ENCODE measurements around the gene NUP107. TPM values are rescaled to one million over a fixed set of nuclear protein-coding genes. Genes with fewer than 3 reads are reported as not detected.

The NUP107 gene
- total RNA-seq, 1 experiment from 2014 or later, result 106 TPM

GRCh38 chr12:68788554-68789143, 101.9 kb downstream of the NUP107 start:
- POLR2A ChIA-PET (ENCODE audit: unreplicated experiment), result no interaction called here
- Histone ChIP-seq H3K36me3 (ENCODE audit: low read depth, low read length) (no peaks in the 10 kb centered on the region), H3K27ac (ENCODE audit: low read length) (no peak overlapping the region), H4K20me1 (ENCODE audit: low read length) (no peaks in the 10 kb centered on the region), H3K9ac (ENCODE audit: low read length) (no peak overlapping the region), H3K9me2 (replicated peaks; ENCODE audit: low read length) (no peaks in the 10 kb centered on the region), H3F3A (ENCODE audit: low read length, unreplicated experiment) (no peaks in the 10 kb centered on the region), H3K9me3 (ENCODE audit: low read length) (no peaks in the 10 kb centered on the region), H3K27me3 (ENCODE audit: low read length) (no peaks in the 10 kb centered on the region), H3K4me2 (ENCODE audit: low read length) (no peak overlapping the region), H2AFZ (ENCODE audit: low read length) (no peak overlapping the region), H3K79me2 (ENCODE audit: low read length) (no peaks in the 10 kb centered on the region), H3K4me1 (ENCODE audit: insufficient read depth, low read length) (no peaks in the 10 kb centered on the region), H3K4me3 (ENCODE audit: low read length) (no peak overlapping the region)
- no TSS peak for BruUV-seq (replicated peaks)
- no peak for DNase-seq
- intact Hi-C loops (cut with micrococcal nuclease), result no loop called here
- TF ChIP-seq EZH2phosphoT487 (IDR thresholded peaks at IDR 0.05; ENCODE audit: borderline replicate concordance, low read length), result no peak
- no peak for TF ChIP-seq EZH2 (IDR thresholded peaks at IDR 0.05; ENCODE audit: low read length, unreplicated experiment)
- TF ChIP-seq CTCF (conservative IDR thresholded peaks at IDR 0.05; ENCODE audit: low read depth, low read length), result no peak
- ATAC-seq, result no peak
- CTCF ChIA-PET, result no interaction called here

- ChIA-PET CTCF (no interaction called here), POLR2A (ENCODE audit: unreplicated experiment) (no interaction called here)
- Histone ChIP-seq H3K4me2 (ENCODE audit: low read length) (no peak overlapping the region), H2AFZ (ENCODE audit: low read length) (no peak overlapping the region), H3K9ac (ENCODE audit: low read length) (no peak overlapping the region), H3K4me1 (ENCODE audit: insufficient read depth, low read length) (0 out of 2 replicates have a peak, but pooled peaks cover under 1% of the 10 kb centered on the region), H3K27me3 (ENCODE audit: low read length) (no peaks in the 10 kb centered on the region), H3K79me2 (ENCODE audit: low read length) (no peaks in the 10 kb centered on the region), H3K9me3 (ENCODE audit: low read length) (no peaks in the 10 kb centered on the region), H3F3A (ENCODE audit: low read length, unreplicated experiment) (no peaks in the 10 kb centered on the region), H3K27ac (ENCODE audit: low read length) (no peak overlapping the region), H3K9me2 (replicated peaks; ENCODE audit: low read length) (no peaks in the 10 kb centered on the region), H3K4me3 (ENCODE audit: low read length) (no peak overlapping the region), H4K20me1 (ENCODE audit: low read length) (no peaks in the 10 kb centered on the region), H3K36me3 (ENCODE audit: low read depth, low read length) (no peaks in the 10 kb centered on the region)
- TF ChIP-seq EZH2phosphoT487 (IDR thresholded peaks at IDR 0.05; ENCODE audit: borderline replicate concordance, low read length) (no peak), EZH2 (IDR thresholded peaks at IDR 0.05; ENCODE audit: low read length, unreplicated experiment) (no peak), CTCF (conservative IDR thresholded peaks at IDR 0.05; ENCODE audit: low read depth, low read length) (no peak)
- no TSS peak for BruUV-seq (replicated peaks)
- no peak for ATAC-seq
- DNase-seq, result no peak
- intact Hi-C loops (cut with micrococcal nuclease), result no loop called here
Observed at GRCh38 chr12:68789144-68789878, 102.5 kb downstream of the NUP107 start.

Measured in PC-3 (cell line).